Activated T-cell treated with anti-CD3 and anti-CD28 coated beads, Interleukin-2, amount 50 U/mL, for 4 hours (primary cell): ENCODE data around the gene MCOLN1. TPM values are rescaled to one million over a fixed set of nuclear protein-coding genes. Genes with fewer than 3 reads are reported as not detected.

ENCODE experiments used
- ATAC-seq, 2 donors: fragments of 200-7000 bp; cut with Tn5 transposase; one replicate each; pipeline ENCODE4 v1.10.0; 2021
- DNase-seq: peaks from one replicate; pipeline ENCODE4 v3.0.0-alpha.2; 2020
- H3K27me3 Mint-ChIP-seq: one replicate; pipeline ENCODE4 v1.8.0; 2021; ENCODE audit warnings: low read depth, mixed read lengths
- H3K36me3 Mint-ChIP-seq: one replicate; pipeline ENCODE4 v1.8.0; 2022; ENCODE audit warnings: mixed read lengths; ENCODE audit not compliant: insufficient read depth
- H3K4me1 Mint-ChIP-seq: one replicate; pipeline ENCODE4 v1.8.0; 2021; ENCODE audit warnings: low read depth, mixed read lengths
- H3K4me3 Mint-ChIP-seq: one replicate; pipeline ENCODE4 v1.8.0; 2021; ENCODE audit warnings: mild to moderate bottlenecking, moderate library complexity, mixed read lengths
- H3K9me3 Mint-ChIP-seq: one replicate; pipeline ENCODE4 v1.8.0; 2021; ENCODE audit warnings: mixed read lengths
- total RNA-seq, 3 donors: library from RNA; stranded (reverse); gene quantifications; one replicate each; pipeline ENCODE4 v1.2.1, GENCODE V29; 2021

MCOLN1 gene
- 10 to 100 TPM; 20.5 to 27.4 (median 22.6) TPM for total RNA-seq

GRCh38 chr19:7522072-7522922 lies at the start of gene MCOLN1:
Gene MCOLN1, plus strand, starts transcription at chr19:7522624. Its CDS starts 127 bp downstream, at chr19:7522751.
- peaks cover 16% of the 10 kb centered on the region for H3K4me1 Mint-ChIP-seq
- no peaks in the 10 kb centered on the region for H3K36me3 Mint-ChIP-seq
- DNase-seq (peak; percentile 100), ATAC-seq (peak; percentile 94)
- H3K27me3 Mint-ChIP-seq, result no peaks in the 10 kb centered on the region
- no peaks in the 10 kb centered on the region for H3K9me3 Mint-ChIP-seq
- peak within 1 kb of the TSS; percentile 77 for H3K4me3 Mint-ChIP-seq

DNA sequence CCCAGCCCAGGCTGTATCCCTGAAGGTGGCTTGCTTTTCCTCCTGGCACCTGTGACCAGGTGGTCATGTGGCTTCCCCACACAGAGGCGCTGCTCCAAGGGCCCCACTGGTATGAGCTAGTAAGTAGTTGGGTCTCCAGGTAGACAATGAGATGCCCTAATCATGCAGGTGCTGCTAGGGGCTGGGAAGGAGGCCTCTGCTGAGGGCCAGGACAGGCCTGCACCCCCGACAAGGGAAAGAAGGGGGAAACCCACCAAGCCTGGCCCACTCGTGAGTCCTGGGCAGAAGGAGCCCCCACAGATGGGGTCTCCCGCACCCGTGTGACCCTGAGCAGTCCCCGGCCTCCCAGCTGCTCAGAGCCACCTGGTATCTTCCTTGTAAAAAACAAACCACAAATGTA lies 46.8 kb upstream of the MCOLN1 start:
- DNase-seq, result no peak
- H3K4me3 Mint-ChIP-seq, result no peak overlapping the region
- H3K4me1 Mint-ChIP-seq, result no peaks in the 10 kb centered on the region
- peaks cover 2% of the 10 kb centered on the region for H3K36me3 Mint-ChIP-seq
- peak in 1 of 2 donors; percentile 4 for ATAC-seq
- no peaks in the 10 kb centered on the region for H3K27me3 Mint-ChIP-seq
- no peaks in the 10 kb centered on the region for H3K9me3 Mint-ChIP-seq

DNA sequence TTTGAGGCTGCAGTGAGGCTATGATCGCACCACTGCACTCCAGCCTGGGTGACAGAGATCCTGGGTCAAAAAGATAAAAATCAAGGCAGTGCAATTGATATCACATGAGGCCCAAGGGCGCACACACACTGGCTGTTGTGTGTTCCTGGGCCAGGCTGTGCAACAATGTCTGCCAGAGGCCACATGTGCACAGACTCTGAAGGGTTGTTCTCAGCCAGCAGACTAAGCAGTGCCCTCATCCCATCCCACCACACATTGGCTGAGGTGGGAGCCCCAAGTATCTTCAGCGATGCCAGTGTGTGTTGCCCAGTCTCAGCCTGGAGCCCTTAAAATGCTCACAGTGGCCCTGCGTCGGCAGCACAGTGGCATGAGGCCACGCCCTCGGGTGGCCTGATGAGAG lies 46.2 kb upstream of the MCOLN1 start:
- Mint-ChIP-seq H3K4me3 (no peak overlapping the region), H3K36me3 (peaks cover 2% of the 10 kb centered on the region)

DNA sequence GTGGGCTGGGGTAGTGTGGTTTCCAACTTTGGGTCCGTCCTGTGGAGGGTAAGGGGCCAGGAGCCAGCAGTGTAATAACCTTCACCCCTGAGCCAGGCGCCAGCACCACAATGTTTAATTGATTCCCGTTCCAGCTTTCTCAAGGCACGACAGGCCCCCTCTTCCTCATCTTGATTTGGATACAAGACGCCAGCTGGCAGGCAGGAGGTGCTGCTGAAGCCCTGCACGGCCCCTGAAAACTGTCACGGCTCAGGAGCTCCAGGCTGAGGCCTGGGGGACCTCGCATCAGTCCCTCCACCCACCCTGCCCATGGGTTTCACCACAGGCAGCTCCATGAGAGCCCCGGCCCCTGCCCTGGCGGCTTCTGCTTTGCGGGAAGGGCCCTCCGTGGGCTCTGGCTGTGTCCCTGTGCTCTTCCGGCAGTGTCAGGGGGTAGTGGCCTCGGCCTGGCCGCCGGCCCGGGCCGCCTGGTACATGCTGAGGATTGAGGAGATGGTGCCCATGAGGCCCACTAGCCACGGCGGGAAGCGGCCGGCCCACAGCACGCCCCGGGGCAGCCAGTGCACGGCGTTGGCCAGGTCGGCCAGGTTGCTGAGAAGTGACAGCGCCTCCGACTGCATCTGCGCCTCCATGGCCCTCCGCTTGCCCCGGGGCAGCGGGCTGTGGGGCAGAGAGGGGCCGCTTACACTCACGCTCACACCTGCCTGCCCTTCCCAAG lies 45.5 kb upstream of the MCOLN1 start:
- Mint-ChIP-seq H3K4me3 (no peak overlapping the region), H3K9me3 (no peaks in the 10 kb centered on the region), H3K36me3 (no peaks in the 10 kb centered on the region), H3K4me1 (no peaks in the 10 kb centered on the region), H3K27me3 (no peaks in the 10 kb centered on the region)
- DNase-seq (no peak), ATAC-seq (no peak)

More for the DNA sequence above, 46.2 kb upstream of the MCOLN1 start:
- ATAC-seq (peak in 1 of 2 donors; percentile 8), DNase-seq (no peak)
- Mint-ChIP-seq H3K4me1 (no peaks in the 10 kb centered on the region), H3K9me3 (no peaks in the 10 kb centered on the region), H3K27me3 (no peaks in the 10 kb centered on the region)

GRCh38 chr19:7477758-7478157 lies 44.7 kb upstream of the MCOLN1 start:
- no peak for ATAC-seq
- Mint-ChIP-seq H3K9me3 (no peaks in the 10 kb centered on the region), H3K27me3 (no peaks in the 10 kb centered on the region), H3K4me3 (no peak overlapping the region), H3K4me1 (no peaks in the 10 kb centered on the region), H3K36me3 (no peaks in the 10 kb centered on the region)
- DNase-seq, result no peak

GRCh38 chr19:7478173-7478842 lies 44.1 kb upstream of the MCOLN1 start:
- H3K27me3 Mint-ChIP-seq, result no peaks in the 10 kb centered on the region
- no peaks in the 10 kb centered on the region for H3K9me3 Mint-ChIP-seq
- no peak for ATAC-seq
- no peaks in the 10 kb centered on the region for H3K36me3 Mint-ChIP-seq
- no peak overlapping the region for H3K4me3 Mint-ChIP-seq
- H3K4me1 Mint-ChIP-seq, result peaks cover 3% of the 10 kb centered on the region
- no peak for DNase-seq

DNA sequence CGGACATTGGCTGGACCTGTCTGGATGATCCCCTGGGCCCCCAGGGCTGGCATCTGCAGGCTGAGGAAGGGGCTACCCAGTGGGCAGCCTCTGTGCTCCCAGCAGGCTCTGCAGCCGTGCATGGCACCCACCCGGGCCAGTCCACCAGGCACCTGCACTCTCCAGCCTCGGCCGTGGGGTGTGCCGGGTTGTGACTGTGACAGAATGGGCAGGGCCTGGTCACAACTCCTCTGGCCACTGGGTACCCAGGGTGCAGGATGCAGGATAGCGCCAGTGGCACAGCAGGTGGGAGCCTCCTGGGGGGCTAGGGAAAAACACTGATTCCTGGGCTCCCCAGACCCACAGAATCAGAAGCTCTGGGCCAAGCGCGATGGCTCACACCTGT lies 43.6 kb upstream of the MCOLN1 start:
- Mint-ChIP-seq H3K27me3 (no peaks in the 10 kb centered on the region), H3K4me3 (no peak overlapping the region), H3K9me3 (no peaks in the 10 kb centered on the region), H3K36me3 (no peaks in the 10 kb centered on the region), H3K4me1 (peaks cover 6% of the 10 kb centered on the region)
- ATAC-seq (no peak), DNase-seq (no peak)

DNA sequence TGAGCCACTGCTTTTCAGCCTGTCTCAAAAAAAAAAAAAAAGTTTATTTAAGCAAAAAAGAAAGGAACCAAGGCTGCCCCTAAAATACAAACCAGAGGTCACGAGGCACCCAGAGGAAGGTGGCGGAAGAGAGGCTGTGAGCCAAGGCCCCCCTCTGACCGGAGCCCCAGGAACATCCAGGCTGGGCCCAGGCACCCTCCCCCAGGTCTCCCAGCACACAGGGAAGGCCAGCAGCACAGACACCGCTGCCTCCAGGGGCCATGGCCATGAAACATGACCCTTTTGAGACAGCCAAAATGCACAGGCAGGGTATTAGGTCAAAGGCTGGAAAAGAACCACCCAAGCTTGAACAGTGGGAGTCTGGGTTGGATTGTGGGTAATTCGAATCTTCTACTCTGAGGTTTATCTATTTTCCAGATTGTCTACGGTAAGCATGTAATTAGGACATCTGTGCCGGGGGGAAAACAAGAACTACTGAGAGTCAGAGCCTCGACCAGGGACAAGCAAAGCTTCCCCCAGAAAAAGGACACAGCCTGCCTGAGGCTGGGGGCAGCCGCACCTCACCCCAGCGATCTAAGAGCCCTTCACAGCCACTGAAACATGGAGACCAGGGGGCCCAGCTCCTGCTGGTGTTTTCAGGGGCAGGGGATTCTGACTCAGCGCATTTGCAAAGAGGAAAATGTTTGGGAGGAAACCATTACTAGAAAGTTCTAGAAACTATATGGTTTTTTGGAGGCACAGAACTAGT lies 42.0 kb upstream of the MCOLN1 start:
- no peaks in the 10 kb centered on the region for H3K9me3 Mint-ChIP-seq
- no peaks in the 10 kb centered on the region for H3K36me3 Mint-ChIP-seq
- H3K27me3 Mint-ChIP-seq, result no peaks in the 10 kb centered on the region
- ATAC-seq, result no peak
- DNase-seq, result no peak
- no peak overlapping the region for H3K4me3 Mint-ChIP-seq
- H3K4me1 Mint-ChIP-seq, result peaks cover 6% of the 10 kb centered on the region

GRCh38 chr19:7480970-7481255 lies 41.5 kb upstream of the MCOLN1 start:
- H3K4me1 Mint-ChIP-seq, result peaks cover 6% of the 10 kb centered on the region
- H3K27me3 Mint-ChIP-seq, result no peaks in the 10 kb centered on the region
- H3K9me3 Mint-ChIP-seq, result no peaks in the 10 kb centered on the region
- H3K4me3 Mint-ChIP-seq, result no peak overlapping the region
- DNase-seq (no peak), ATAC-seq (no peak)
- no peaks in the 10 kb centered on the region for H3K36me3 Mint-ChIP-seq

DNA sequence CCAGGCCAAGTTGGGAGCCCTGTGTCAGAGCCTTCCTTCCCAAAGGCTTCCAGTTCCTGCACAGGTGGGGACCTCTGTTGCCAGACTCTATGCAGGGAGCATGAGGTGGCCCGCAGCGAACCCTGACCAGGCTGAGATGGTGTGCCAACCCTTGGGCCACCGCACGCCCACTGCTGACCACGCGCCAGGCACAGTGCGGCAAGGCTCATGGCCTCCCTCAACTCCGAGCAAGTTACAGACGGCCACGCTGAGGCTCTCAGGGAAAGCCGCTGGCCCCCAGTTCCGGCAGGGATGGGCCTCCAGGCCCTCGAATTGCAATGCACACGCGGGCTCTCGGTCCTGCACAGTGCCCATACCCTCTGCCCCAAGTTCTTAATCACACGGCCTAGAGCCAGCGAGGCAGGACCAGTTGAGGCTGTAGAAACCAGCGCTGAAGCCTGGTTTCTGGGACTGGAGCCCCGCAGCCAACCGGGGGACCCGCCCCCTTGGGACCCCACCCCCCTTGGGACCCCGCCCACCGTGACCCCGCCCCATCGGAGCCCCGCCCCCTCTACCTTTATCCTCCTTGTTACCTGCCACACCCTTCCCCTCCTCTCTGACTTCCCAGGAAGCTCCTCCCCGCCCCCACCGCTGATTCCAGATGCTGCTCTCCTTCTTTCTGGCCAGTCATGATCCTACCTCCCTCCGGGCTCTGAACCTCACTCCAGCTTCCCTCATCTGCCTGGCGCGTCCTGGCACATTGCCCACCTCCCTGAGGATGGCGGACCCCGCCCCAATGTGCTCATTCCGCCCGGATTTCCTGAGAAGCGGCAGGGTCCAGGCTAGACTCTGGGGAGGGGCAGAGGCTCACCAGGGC lies 39.6 kb upstream of the MCOLN1 start:
- DNase-seq (no peak), ATAC-seq (peak in 1 of 2 donors; percentile 58)
- Mint-ChIP-seq H3K36me3 (no peaks in the 10 kb centered on the region), H3K27me3 (no peaks in the 10 kb centered on the region), H3K4me1 (peaks cover 6% of the 10 kb centered on the region), H3K9me3 (no peaks in the 10 kb centered on the region), H3K4me3 (no peak overlapping the region)

DNA sequence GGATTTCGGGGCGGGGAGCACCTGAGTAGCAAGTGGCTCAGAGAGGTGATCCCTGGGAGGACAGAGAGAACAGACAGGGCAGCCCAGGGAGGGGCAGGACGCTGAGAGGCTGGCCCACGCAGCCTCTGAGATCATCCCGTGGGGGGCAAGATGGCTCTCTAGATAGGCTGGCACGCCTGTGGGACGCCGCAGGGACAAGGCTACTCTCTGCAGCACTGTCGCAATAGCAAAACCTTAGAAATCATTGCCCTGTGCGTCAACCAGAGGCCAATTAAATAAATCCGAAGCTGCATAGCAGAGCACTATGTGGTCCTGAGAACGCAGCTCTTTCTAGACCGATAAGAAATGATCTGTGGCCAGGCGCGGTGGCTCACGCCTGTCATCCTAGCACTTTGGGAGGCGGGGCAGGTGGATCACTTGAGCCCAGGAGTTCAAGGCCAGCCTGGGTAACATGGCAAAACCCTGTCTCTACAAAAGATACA lies 38.7 kb upstream of the MCOLN1 start:
- Mint-ChIP-seq H3K27me3 (no peaks in the 10 kb centered on the region), H3K4me3 (no peak overlapping the region), H3K9me3 (no peaks in the 10 kb centered on the region), H3K36me3 (no peaks in the 10 kb centered on the region), H3K4me1 (peaks cover 6% of the 10 kb centered on the region)
- DNase-seq (no peak), ATAC-seq (no peak)

DNA sequence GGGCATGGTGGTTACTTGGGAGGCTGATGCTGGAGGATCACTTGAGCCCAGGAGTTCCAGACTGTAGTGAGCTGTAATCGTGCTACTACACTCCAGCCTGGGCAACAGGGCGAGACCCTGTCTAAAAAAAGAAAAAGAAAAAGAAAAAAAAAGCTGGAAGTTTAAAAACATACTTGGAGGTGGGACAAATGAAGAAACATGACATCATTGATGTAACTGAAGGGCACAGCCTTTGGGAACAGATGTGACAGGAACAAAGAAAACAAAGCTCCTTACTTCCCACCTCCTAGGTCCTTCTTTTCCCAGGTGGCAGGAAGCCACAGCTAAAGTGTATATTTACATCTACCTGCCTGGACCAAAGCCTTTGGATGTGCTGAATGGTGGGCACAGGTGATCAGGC lies 35.5 kb upstream of the MCOLN1 start:
- DNase-seq (no peak), ATAC-seq (no peak)
- H3K36me3 Mint-ChIP-seq, result no peaks in the 10 kb centered on the region
- H3K9me3 Mint-ChIP-seq, result no peaks in the 10 kb centered on the region
- no peaks in the 10 kb centered on the region for H3K27me3 Mint-ChIP-seq
- no peak overlapping the region for H3K4me3 Mint-ChIP-seq
- peaks cover 18% of the 10 kb centered on the region for H3K4me1 Mint-ChIP-seq

DNA sequence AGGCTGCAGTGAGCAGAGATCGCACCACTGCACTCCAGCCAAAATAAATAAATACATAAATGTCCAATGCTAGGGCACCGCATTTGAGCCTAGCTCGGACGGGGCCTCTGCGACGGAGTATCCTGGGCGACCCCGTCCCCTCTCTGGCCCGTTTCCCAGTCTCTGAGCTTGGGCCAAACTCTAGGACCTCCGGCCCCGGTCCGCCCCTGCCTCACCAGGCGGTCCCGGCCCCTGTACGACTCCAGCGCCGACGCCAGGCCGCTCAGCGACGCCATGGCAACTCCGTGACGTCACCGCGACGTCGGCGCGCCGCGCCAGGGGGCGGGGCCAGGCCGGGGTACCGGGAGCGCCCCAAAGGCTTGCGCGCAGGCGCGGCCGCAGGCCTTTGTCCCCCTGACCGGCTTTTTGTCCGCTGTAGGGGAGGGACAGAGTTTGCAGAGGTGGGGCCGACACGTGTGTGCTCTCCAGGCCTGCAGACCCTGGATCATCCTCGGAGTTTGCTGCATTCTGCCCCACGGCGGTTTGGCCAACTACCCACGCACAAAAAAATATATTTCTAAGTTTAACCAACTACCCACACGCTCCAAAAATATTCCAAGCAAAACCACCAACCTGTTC lies 33.6 kb upstream of the MCOLN1 start, which contains the start of gene PEX11G:
Gene PEX11G (minus strand): TSS at position 300 of the 618 bp plus-strand sequence. CDS start 25 bp downstream, at position 275.
- ATAC-seq, result peak; percentile 98 to 99
- Mint-ChIP-seq H3K9me3 (no peaks in the 10 kb centered on the region), H3K4me3 (peak within 1 kb of the TSS; percentile 83), H3K36me3 (no peaks in the 10 kb centered on the region), H3K27me3 (no peaks in the 10 kb centered on the region), H3K4me1 (peaks cover 20% of the 10 kb centered on the region)
- DNase-seq, result peak; percentile 90
